Measurements from ENCODE around the gene ICAM2. TPM values are rescaled to one million over a fixed set of nuclear protein-coding genes. Genes with fewer than 3 reads are reported as not detected.

The ICAM2 gene
- 3.9 and 13.0 TPM in 2 replicates for total RNA-seq

GRCh38 chr17:64020056-64020766, at the start of gene ICAM2:
Gene ICAM2 (minus strand): TSS chr17:64020633. CDS start chr17:64006691, 13,942 bp downstream.

GRCh38 chr17:63998050-63998720, 22.2 kb downstream of the ICAM2 start, which contains the start of gene PRR29:
Gene PRR29 (plus strand): TSS chr17:63998351. CDS start chr17:63998365, 14 bp downstream.

GRCh38 chr17:63972796-63973195, 47.6 kb downstream of the ICAM2 start, which contains the start of gene SCN4A:
Gene SCN4A (minus strand): TSS chr17:63972918. CDS start chr17:63972841, 77 bp downstream.

Other genes with a start within 250 kb of the ICAM2 start
- gene CCDC47, start 247.0 kb downstream of the ICAM2 start, total RNA-seq = 89.7 and 94.5 TPM in 2 replicates
- 66.3 and 76.8 TPM in 2 replicates for gene DDX42, start 246.5 kb downstream of the ICAM2 start, total RNA-seq
- 58.6 and 61.6 TPM in 2 replicates for gene PSMC5, start 193.2 kb downstream of the ICAM2 start, total RNA-seq
- gene FTSJ3, start 193.0 kb downstream of the ICAM2 start, total RNA-seq = 31.9 and 47.7 TPM in 2 replicates
- 61.6 and 64.3 TPM in 2 replicates for gene SMARCD2, start 177.9 kb downstream of the ICAM2 start, total RNA-seq
- gene CSH2, start 147.0 kb downstream of the ICAM2 start, total RNA-seq = not detected in 2 replicates
- not detected in 2 replicates for gene GH2, start 138.7 kb downstream of the ICAM2 start, total RNA-seq
- not detected in 2 replicates for gene CSH1, start 124.1 kb downstream of the ICAM2 start, total RNA-seq
- gene CSHL1, start 109.4 kb downstream of the ICAM2 start, total RNA-seq = not detected in 2 replicates
- gene GH1, start 101.8 kb downstream of the ICAM2 start, total RNA-seq = not detected in 2 replicates
- 3.6 TPM in 1 of 2 replicates, not detected in the other for gene CD79B, start 88.3 kb downstream of the ICAM2 start, total RNA-seq
- gene SCN4A, start 47.7 kb downstream of the ICAM2 start, total RNA-seq = under 0.01 and 0.07 TPM in 2 replicates
- gene PRR29, start 22.3 kb downstream of the ICAM2 start, total RNA-seq = 0.20 and 1.2 TPM in 2 replicates
- gene ERN1, start 109.5 kb upstream of the ICAM2 start, total RNA-seq = 13.0 and 23.3 TPM in 2 replicates
- gene TEX2, start 242.6 kb upstream of the ICAM2 start, total RNA-seq = 38.0 and 51.0 TPM in 2 replicates